H1 (cell line): ENCODE data around the gene CHCHD3.

Experiments
- CEBPB ChIP-seq: IDR thresholded peaks from 2 replicates; pipeline ENCODE4 v1.6.1; 2012; ENCODE audit warnings: low read depth, low read length
- CTCF ChIP-seq, 3 experiments: IDR thresholded peaks; 1 replicate in 2 of 3; 2 replicates in 1 of 3; pipeline versions ENCODE4 v1.5.1 to v1.6.1; 2011; ENCODE audit warnings: low read length in 3 of 3, mild to moderate bottlenecking in 3 of 3, inconsistent platforms in 2 of 3, low read depth in 1 of 3, moderate library complexity in 1 of 3; ENCODE audit not compliant: insufficient read depth in 1 of 3; ENCODE audit errors: control extremely low read depth in 1 of 3
- EGR1 ChIP-seq: IDR thresholded peaks from 2 replicates; pipeline ENCODE4 v1.6.1; 2011; ENCODE audit warnings: low read depth, low read length, borderline replicate concordance
- EZH2 ChIP-seq: fragments of 200-600 bp; sonication (generic); IDR thresholded peaks from 2 replicates; pipeline ENCODE4 v1.7.1; 2012; ENCODE audit warnings: low read depth, mild to moderate bottlenecking, moderate library complexity, low read length, inconsistent platforms; ENCODE audit not compliant: severe bottlenecking
- KDM1A ChIP-seq: fragments of 200-600, 300-600 bp; sonication (generic); IDR thresholded peaks from 2 replicates; pipeline ENCODE4 v1.7.1; 2016; ENCODE audit warnings: mild to moderate bottlenecking, low read length, borderline replicate concordance
- MAX ChIP-seq: IDR thresholded peaks from 2 replicates; pipeline ENCODE4 v1.6.1; 2012; ENCODE audit warnings: inconsistent platforms
- NANOG ChIP-seq: IDR thresholded peaks from 2 replicates; pipeline ENCODE4 v1.6.1; 2011; ENCODE audit warnings: low read length, low read depth, mild to moderate bottlenecking, inconsistent platforms; ENCODE audit not compliant: insufficient read depth, poor library complexity, severe bottlenecking
- POLR2AphosphoS5 ChIP-seq: IDR thresholded peaks from 2 replicates; pipeline ENCODE4 v1.6.1; 2011; ENCODE audit warnings: low read depth, low read length
- RAD21 ChIP-seq, 2 experiments: IDR thresholded peaks in 1 of 2; conservative IDR thresholded peaks in 1 of 2; 2 replicates each; pipeline ENCODE4 v1.6.1; 2011; ENCODE audit warnings: low read depth in 2 of 2, low read length in 2 of 2, improper control_type of control experiment in 1 of 2, inconsistent platforms in 1 of 2, mild to moderate bottlenecking in 1 of 2, moderate library complexity in 1 of 2
- RNF2 ChIP-seq: fragments of 200-900, 300-1000 bp; sonication (generic); IDR thresholded peaks from 2 replicates; pipeline ENCODE4 v1.7.1; 2016; ENCODE audit warnings: borderline replicate concordance, low read depth, mild to moderate bottlenecking, antibody characterized with exemption, low read length; ENCODE audit not compliant: poor library complexity, severe bottlenecking; ENCODE audit errors: missing control alignments
- TCF12 ChIP-seq: IDR thresholded peaks from 2 replicates; pipeline ENCODE4 v1.6.1; 2011; ENCODE audit warnings: low read depth, mild to moderate bottlenecking, low read length
- YY1 ChIP-seq: IDR thresholded peaks from 2 replicates; pipeline ENCODE4 v1.6.1; 2011; ENCODE audit warnings: low read depth, mild to moderate bottlenecking, low read length

- TF ChIP-seq RAD21 (IDR thresholded peaks at IDR 0.05 in 1 of 2, conservative IDR thresholded peaks at IDR 0.05 in 1 of 2; ENCODE audit: low read depth in 2 of 2, low read length in 2 of 2): no peak
- no peak for TF ChIP-seq MAX
- no peak for TF ChIP-seq CTCF (IDR thresholded peaks at IDR 0.05; ENCODE audit: control extremely low read depth in 1 of 3, insufficient read depth in 1 of 3, low read depth in 1 of 3, low read length in 3 of 3)
- TF ChIP-seq NANOG: no peak
- TF ChIP-seq TCF12: no peak
- no peak for TF ChIP-seq POLR2AphosphoS5
- TF ChIP-seq RNF2: no peak
- TF ChIP-seq KDM1A: no peak
- no peak for TF ChIP-seq EGR1
- no peak for TF ChIP-seq CEBPB
- TF ChIP-seq EZH2: no peak
- TF ChIP-seq YY1: no peak
These were observed 80.2 kb downstream of the CHCHD3 start for GRCh38 chr7:133001727-133002126.
